Astrocyte (in vitro differentiated cells and primary cell): Measurements from ENCODE around the gene EGFL7. TPM values are rescaled to one million over a fixed set of nuclear protein-coding genes. Genes with fewer than 3 reads are reported as not detected.

ENCODE experiments used
- DNase-seq: peaks from one replicate; pipeline ENCODE4 v3.0.0-alpha.2; 2010; ENCODE audit warnings: low read depth
- FAIRE-seq: peaks from 2 replicates; lab custom pipeline; 2011; peaks lifted over from hg19 to GRCh38; lab: Jason Lieb, UNC
- H2AFZ ChIP-seq: 2 replicates; pipeline ENCODE4 v1.6.0; 2012; ENCODE audit warnings: low read depth, low read length, inconsistent platforms
- H3K27ac ChIP-seq: 2 replicates; pipeline ENCODE4 v1.5.1; 2011; ENCODE audit warnings: low read depth, low read length, inconsistent platforms
- H3K27me3 ChIP-seq: 2 replicates; pipeline ENCODE4 v1.6.0; 2011; ENCODE audit warnings: low read length, inconsistent platforms; ENCODE audit not compliant: insufficient read depth
- H3K36me3 ChIP-seq: 2 replicates; pipeline ENCODE4 v1.5.1; 2011; ENCODE audit warnings: low read length, inconsistent platforms; ENCODE audit not compliant: insufficient read depth
- H3K4me1 ChIP-seq: 2 replicates; pipeline ENCODE4 v1.5.1; 2011; ENCODE audit warnings: low read length, inconsistent platforms; ENCODE audit not compliant: insufficient read depth
- H3K4me2 ChIP-seq: 2 replicates; pipeline ENCODE4 v1.6.0; 2012; ENCODE audit warnings: low read length, inconsistent platforms
- H3K4me3 ChIP-seq: 2 replicates; pipeline ENCODE4 v1.5.1; 2011; ENCODE audit warnings: low read depth, mild to moderate bottlenecking, low read length, inconsistent platforms; ENCODE audit not compliant: insufficient read depth
- H3K79me2 ChIP-seq: 2 replicates; pipeline ENCODE4 v1.6.0; 2012; ENCODE audit warnings: mild to moderate bottlenecking, low read length, inconsistent platforms; ENCODE audit not compliant: insufficient read depth
- H3K9ac ChIP-seq: 2 replicates; pipeline ENCODE4 v1.6.0; 2012; ENCODE audit warnings: mild to moderate bottlenecking, low read length, inconsistent platforms
- H3K9me3 ChIP-seq: 2 replicates; pipeline ENCODE4 v1.5.1; 2012; ENCODE audit warnings: low read depth, mild to moderate bottlenecking, low read length, inconsistent platforms; ENCODE audit not compliant: insufficient read depth
- H4K20me1 ChIP-seq: 2 replicates; pipeline ENCODE4 v1.6.0; 2012; ENCODE audit warnings: low read length, inconsistent platforms; ENCODE audit not compliant: insufficient read depth
- H3K27ac Mint-ChIP-seq: one replicate; pipeline ENCODE4 v1.8.0; 2021; ENCODE audit warnings: mild to moderate bottlenecking, mixed read lengths; ENCODE audit not compliant: unreplicated experiment
- H3K27me3 Mint-ChIP-seq: one replicate; pipeline ENCODE4 v1.8.0; 2021; ENCODE audit warnings: low read depth, mixed read lengths; ENCODE audit not compliant: unreplicated experiment
- H3K36me3 Mint-ChIP-seq: one replicate; pipeline ENCODE4 v1.8.0; 2021; ENCODE audit warnings: low read depth, mixed read lengths; ENCODE audit not compliant: unreplicated experiment
- H3K4me1 Mint-ChIP-seq: one replicate; pipeline ENCODE4 v1.8.0; 2021; ENCODE audit warnings: low read depth, mixed read lengths; ENCODE audit not compliant: unreplicated experiment
- H3K4me3 Mint-ChIP-seq: one replicate; pipeline ENCODE4 v1.8.0; 2021; ENCODE audit warnings: mild to moderate bottlenecking, moderate library complexity, mixed read lengths; ENCODE audit not compliant: unreplicated experiment
- H3K9me3 Mint-ChIP-seq: one replicate; pipeline ENCODE4 v1.8.0; 2021; ENCODE audit warnings: mild to moderate bottlenecking, mixed read lengths; ENCODE audit not compliant: unreplicated experiment
- EZH2 ChIP-seq: IDR thresholded peaks from 2 replicates; pipeline ENCODE4 v1.6.1; 2012; ENCODE audit warnings: mild to moderate bottlenecking, low read length, inconsistent platforms; ENCODE audit not compliant: insufficient read depth
- total RNA-seq: library from RNA; stranded (reverse); gene quantifications from 2 replicates; pipeline ENCODE4 v1.2.1, GENCODE V29; 2021
- TF ChIP-seq, protein P1 (sequence below): IDR thresholded peaks from 2 replicates; pipeline ENCODE4 v1.5.1; 2011; ENCODE audit warnings: low read depth, mild to moderate bottlenecking, inconsistent platforms, low read length, moderate library complexity; ENCODE audit not compliant: insufficient read depth

Gene EGFL7
- total RNA-seq, 1 donor from 2014 or later = 12.3 TPM

DNA sequence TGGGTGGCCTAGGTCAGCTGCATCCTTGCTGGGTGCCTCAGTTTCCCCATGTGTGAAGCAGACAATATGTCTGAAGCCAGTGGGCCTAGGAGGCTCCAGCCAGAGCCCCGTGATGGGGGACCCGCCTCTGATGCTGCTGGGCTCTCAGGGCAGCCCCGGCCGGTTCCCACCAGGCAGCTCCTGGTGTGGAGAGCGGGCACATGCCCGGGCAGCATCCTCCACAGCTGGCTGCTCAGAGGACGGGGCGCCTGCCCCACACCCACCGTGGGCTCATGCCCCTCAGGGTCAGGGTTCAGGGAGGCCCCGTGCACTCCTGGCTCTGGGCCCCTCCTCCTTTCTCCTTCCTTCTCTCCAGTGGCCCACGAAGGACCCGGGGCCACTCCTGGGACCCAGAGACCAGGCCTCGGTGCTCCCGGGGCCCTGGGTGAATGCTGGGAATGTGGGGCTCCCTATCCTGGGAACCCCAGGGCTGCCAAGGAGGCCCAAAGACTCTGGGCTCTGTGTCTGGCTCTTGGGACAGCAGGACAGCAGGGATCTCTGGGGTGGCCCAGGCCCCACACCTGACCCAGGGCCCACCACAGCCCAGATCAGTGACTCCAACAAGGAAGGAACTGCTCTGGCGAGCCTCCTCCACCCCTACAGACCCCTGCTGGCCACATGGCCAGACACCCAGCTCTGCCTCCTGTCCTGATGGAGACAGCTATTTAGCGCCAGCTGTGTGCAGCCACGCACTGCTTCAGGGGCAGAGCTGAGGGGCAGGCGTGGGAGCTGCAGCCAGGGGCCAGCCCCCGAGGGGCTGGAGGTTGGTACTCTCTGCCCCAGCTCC lies 39.5 kb upstream of the EGFL7 start:
- FAIRE-seq (no peak), DNase-seq (no peak)
- H4K20me1 ChIP-seq = no peaks in the 10 kb centered on the region
- H3K4me3 ChIP-seq = no peak overlapping the region
- H3K4me1 Mint-ChIP-seq = peaks cover 4% of the 10 kb centered on the region
- no peak overlapping the region for H2AFZ ChIP-seq
- no peaks in the 10 kb centered on the region for H3K36me3 ChIP-seq
- no peak overlapping the region for H3K27ac Mint-ChIP-seq
- H3K4me1 ChIP-seq = peaks cover 7% of the 10 kb centered on the region
- H3K4me3 Mint-ChIP-seq = no peak overlapping the region
- H3K27ac ChIP-seq = no peak overlapping the region
- H3K36me3 Mint-ChIP-seq = no peaks in the 10 kb centered on the region
- no peak overlapping the region for H3K4me2 ChIP-seq
- peaks cover 11% of the 10 kb centered on the region for H3K27me3 Mint-ChIP-seq
- no peaks in the 10 kb centered on the region for H3K79me2 ChIP-seq
- H3K27me3 ChIP-seq = no peaks in the 10 kb centered on the region
- TF ChIP-seq, protein P1, sequence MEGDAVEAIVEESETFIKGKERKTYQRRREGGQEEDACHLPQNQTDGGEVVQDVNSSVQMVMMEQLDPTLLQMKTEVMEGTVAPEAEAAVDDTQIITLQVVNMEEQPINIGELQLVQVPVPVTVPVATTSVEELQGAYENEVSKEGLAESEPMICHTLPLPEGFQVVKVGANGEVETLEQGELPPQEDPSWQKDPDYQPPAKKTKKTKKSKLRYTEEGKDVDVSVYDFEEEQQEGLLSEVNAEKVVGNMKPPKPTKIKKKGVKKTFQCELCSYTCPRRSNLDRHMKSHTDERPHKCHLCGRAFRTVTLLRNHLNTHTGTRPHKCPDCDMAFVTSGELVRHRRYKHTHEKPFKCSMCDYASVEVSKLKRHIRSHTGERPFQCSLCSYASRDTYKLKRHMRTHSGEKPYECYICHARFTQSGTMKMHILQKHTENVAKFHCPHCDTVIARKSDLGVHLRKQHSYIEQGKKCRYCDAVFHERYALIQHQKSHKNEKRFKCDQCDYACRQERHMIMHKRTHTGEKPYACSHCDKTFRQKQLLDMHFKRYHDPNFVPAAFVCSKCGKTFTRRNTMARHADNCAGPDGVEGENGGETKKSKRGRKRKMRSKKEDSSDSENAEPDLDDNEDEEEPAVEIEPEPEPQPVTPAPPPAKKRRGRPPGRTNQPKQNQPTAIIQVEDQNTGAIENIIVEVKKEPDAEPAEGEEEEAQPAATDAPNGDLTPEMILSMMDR = no peak
- TF ChIP-seq EZH2 = no peak
- H3K9ac ChIP-seq = no peak overlapping the region
- no peaks in the 10 kb centered on the region for H3K9me3 ChIP-seq
- no peaks in the 10 kb centered on the region for H3K9me3 Mint-ChIP-seq

DNA sequence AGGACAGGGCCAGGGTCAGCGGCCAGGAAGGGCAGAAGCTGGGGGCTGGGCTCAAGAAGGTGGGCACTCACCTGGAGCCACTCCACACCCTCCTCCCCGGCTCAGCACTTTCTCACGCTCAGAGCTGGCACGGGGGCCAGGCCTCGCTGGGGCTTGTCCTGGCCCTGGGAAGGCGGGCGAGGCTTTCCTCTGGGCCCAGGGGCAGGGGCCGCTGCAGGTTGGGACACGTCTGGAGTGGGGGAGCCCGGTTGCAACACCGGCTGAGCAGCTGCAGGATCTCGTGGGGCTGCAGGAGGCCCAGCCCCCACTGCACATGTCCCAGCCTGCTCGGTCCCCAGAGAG lies 38.9 kb upstream of the EGFL7 start:
- no peak for DNase-seq
- Histone ChIP-seq H2AFZ (no peak overlapping the region), H3K4me3 (no peak overlapping the region), H3K36me3 (no peaks in the 10 kb centered on the region), H3K79me2 (no peaks in the 10 kb centered on the region), H3K27ac (no peak overlapping the region), H3K4me1 (peaks cover 7% of the 10 kb centered on the region), H3K9me3 (no peaks in the 10 kb centered on the region), H3K4me2 (no peak overlapping the region), H3K27me3 (no peaks in the 10 kb centered on the region), H4K20me1 (no peaks in the 10 kb centered on the region), H3K9ac (no peak overlapping the region)
- Mint-ChIP-seq H3K27me3 (peaks cover 11% of the 10 kb centered on the region), H3K27ac (no peak overlapping the region), H3K4me3 (no peak overlapping the region), H3K4me1 (peaks cover 4% of the 10 kb centered on the region), H3K36me3 (no peaks in the 10 kb centered on the region), H3K9me3 (no peaks in the 10 kb centered on the region)
- no peak for FAIRE-seq
- TF ChIP-seq EZH2 = no peak
- TF ChIP-seq, protein P1 = no peak
